ENCODE data around the gene KCNN3.
"Not testable (repeated sequence)": the region's sequence is repeated elsewhere in the genome, so short reads cannot be mapped to it uniquely, and the experiment has no call there.

KCNN3 gene

GRCh38 chr1:154870115-154870571 is at the start of gene KCNN3:
TSS of gene KCNN3 (minus strand) at chr1:154870281. CDS start at chr1:154869964, 317 bp downstream.
- H3K27ac Mint-ChIP-seq = peak within 1 kb of the TSS; percentile 70
- no peaks in the 10 kb centered on the region for H3K36me3 Mint-ChIP-seq
- H3K4me1 Mint-ChIP-seq = peaks cover 54 to 65% of the 10 kb centered on the region in 2 donors
- peak; percentile 94 for ATAC-seq (replicated peaks)
- peak within 1 kb of the TSS; percentile 65 to 67 for H3K4me3 Mint-ChIP-seq
- peak; percentile 85 for DNase-seq
- H3K9me3 Mint-ChIP-seq = no peaks in the 10 kb centered on the region
- peaks cover 47 to 54% of the 10 kb centered on the region in 2 donors for H3K27me3 Mint-ChIP-seq

- H3K9me3 Mint-ChIP-seq = peaks cover 0 to 2% of the 10 kb centered on the region in 2 donors
- no peak for ATAC-seq (replicated peaks)
- no peak for DNase-seq
- peak overlapping the region; percentile 69 for H3K27ac Mint-ChIP-seq
- no peaks in the 10 kb centered on the region for H3K4me1 Mint-ChIP-seq
- peaks cover 12% of the 10 kb centered on the region in 2 donors for H3K36me3 Mint-ChIP-seq
- H3K27me3 Mint-ChIP-seq = no peaks in the 10 kb centered on the region
- H3K4me3 Mint-ChIP-seq = no peak overlapping the region
These were observed 43.2 kb upstream of the KCNN3 start for GRCh38 chr1:154913273-154913672.

- ATAC-seq (replicated peaks) = no peak
- Mint-ChIP-seq H3K27me3 (no peaks in the 10 kb centered on the region), H3K36me3 (peaks cover 12 to 13% of the 10 kb centered on the region in 2 donors), H3K27ac (peak overlapping the region; percentile 69), H3K4me1 (no peaks in the 10 kb centered on the region), H3K9me3 (peaks cover 0 to 2% of the 10 kb centered on the region in 2 donors), H3K4me3 (no peak overlapping the region)
- DNase-seq = no peak
These were observed 42.7 kb upstream of the KCNN3 start for GRCh38 chr1:154912755-154913154.

- Mint-ChIP-seq H3K27me3 (no peaks in the 10 kb centered on the region), H3K4me3 (no peak overlapping the region), H3K4me1 (no peaks in the 10 kb centered on the region), H3K9me3 (peaks cover 0 to 2% of the 10 kb centered on the region in 2 donors), H3K36me3 (peaks cover 10 to 11% of the 10 kb centered on the region in 2 donors), H3K27ac (no peak overlapping the region)
- no peak for DNase-seq
- ATAC-seq (replicated peaks) = no peak
These were observed 41.8 kb upstream of the KCNN3 start for GRCh38 chr1:154911691-154912550.

- ATAC-seq (replicated peaks) (no peak), DNase-seq (no peak)
- H3K4me3 Mint-ChIP-seq = no peak overlapping the region
- no peaks in the 10 kb centered on the region for H3K27me3 Mint-ChIP-seq
- no peaks in the 10 kb centered on the region for H3K9me3 Mint-ChIP-seq
- H3K27ac Mint-ChIP-seq = no peak overlapping the region
- peaks cover 1 to 3% of the 10 kb centered on the region in 2 donors for H3K36me3 Mint-ChIP-seq
- no peaks in the 10 kb centered on the region for H3K4me1 Mint-ChIP-seq
These were observed 40.8 kb upstream of the KCNN3 start for GRCh38 chr1:154910851-154911250.

- no peak overlapping the region for H3K4me3 Mint-ChIP-seq
- no peaks in the 10 kb centered on the region for H3K27me3 Mint-ChIP-seq
- H3K27ac Mint-ChIP-seq = no peak overlapping the region
- no peak for DNase-seq
- H3K36me3 Mint-ChIP-seq = peaks cover 0 to 1% of the 10 kb centered on the region in 2 donors
- no peaks in the 10 kb centered on the region for H3K9me3 Mint-ChIP-seq
- ATAC-seq (replicated peaks) = no peak
- H3K4me1 Mint-ChIP-seq = no peaks in the 10 kb centered on the region
These were observed 38.9 kb upstream of the KCNN3 start for GRCh38 chr1:154908937-154909336.

- not testable (repeated sequence) for H3K27ac Mint-ChIP-seq; H3K4me3 Mint-ChIP-seq; H3K27me3 Mint-ChIP-seq; H3K36me3 Mint-ChIP-seq; ATAC-seq (replicated peaks); H3K9me3 Mint-ChIP-seq; DNase-seq; H3K4me1 Mint-ChIP-seq
These were observed 38.0 kb upstream of the KCNN3 start for GRCh38 chr1:154908129-154908528.

GRCh38 chr1:154906621-154907081 is 36.6 kb upstream of the KCNN3 start:
- Mint-ChIP-seq H3K36me3 (peaks cover 0 to 1% of the 10 kb centered on the region in 2 donors), H3K4me3 (no peak overlapping the region), H3K9me3 (no peaks in the 10 kb centered on the region), H3K4me1 (no peaks in the 10 kb centered on the region), H3K27ac (no peak overlapping the region), H3K27me3 (no peaks in the 10 kb centered on the region)
- ATAC-seq (replicated peaks) = no peak
- no peak for DNase-seq

GRCh38 chr1:154902938-154903566 is 33.0 kb upstream of the KCNN3 start:
- peaks cover 0 to 1% of the 10 kb centered on the region in 2 donors for H3K36me3 Mint-ChIP-seq
- ATAC-seq (replicated peaks) = no peak
- no peaks in the 10 kb centered on the region for H3K4me1 Mint-ChIP-seq
- no peak overlapping the region for H3K27ac Mint-ChIP-seq
- DNase-seq = no peak
- H3K4me3 Mint-ChIP-seq = no peak overlapping the region
- H3K27me3 Mint-ChIP-seq = no peaks in the 10 kb centered on the region
- no peaks in the 10 kb centered on the region for H3K9me3 Mint-ChIP-seq

GRCh38 chr1:154901591-154901990 is 31.5 kb upstream of the KCNN3 start:
- H3K27me3 Mint-ChIP-seq = no peaks in the 10 kb centered on the region
- DNase-seq (no peak), ATAC-seq (replicated peaks) (no peak)
- H3K4me3 Mint-ChIP-seq = no peak overlapping the region
- no peaks in the 10 kb centered on the region for H3K9me3 Mint-ChIP-seq
- no peaks in the 10 kb centered on the region for H3K4me1 Mint-ChIP-seq
- H3K27ac Mint-ChIP-seq = no peak overlapping the region
- H3K36me3 Mint-ChIP-seq = no peaks in the 10 kb centered on the region

- no peak for ATAC-seq (replicated peaks)
- no peak for DNase-seq
- H3K27ac Mint-ChIP-seq = no peak overlapping the region
- no peak overlapping the region for H3K4me3 Mint-ChIP-seq
- no peaks in the 10 kb centered on the region for H3K27me3 Mint-ChIP-seq
- no peaks in the 10 kb centered on the region for H3K36me3 Mint-ChIP-seq
- H3K9me3 Mint-ChIP-seq = no peaks in the 10 kb centered on the region
- H3K4me1 Mint-ChIP-seq = no peaks in the 10 kb centered on the region
These were observed 29.0 kb upstream of the KCNN3 start for GRCh38 chr1:154899041-154899440.

- Mint-ChIP-seq H3K9me3 (no peaks in the 10 kb centered on the region), H3K27me3 (no peaks in the 10 kb centered on the region), H3K27ac (no peak overlapping the region), H3K36me3 (no peaks in the 10 kb centered on the region), H3K4me1 (no peaks in the 10 kb centered on the region), H3K4me3 (no peak overlapping the region)
- ATAC-seq (replicated peaks) (no peak), DNase-seq (no peak)
These were observed 26.7 kb upstream of the KCNN3 start for GRCh38 chr1:154896771-154897286.

GRCh38 chr1:154895798-154896197 is 25.7 kb upstream of the KCNN3 start:
- Mint-ChIP-seq H3K4me3 (no peak overlapping the region), H3K4me1 (no peaks in the 10 kb centered on the region), H3K9me3 (no peaks in the 10 kb centered on the region), H3K36me3 (no peaks in the 10 kb centered on the region), H3K27ac (no peak overlapping the region), H3K27me3 (no peaks in the 10 kb centered on the region)
- DNase-seq (no peak), ATAC-seq (replicated peaks) (no peak)

- no peak for DNase-seq
- peaks cover under 1 to 2% of the 10 kb centered on the region in 2 donors for H3K4me1 Mint-ChIP-seq
- H3K27ac Mint-ChIP-seq = no peak overlapping the region
- H3K9me3 Mint-ChIP-seq = no peaks in the 10 kb centered on the region
- H3K36me3 Mint-ChIP-seq = no peaks in the 10 kb centered on the region
- no peak overlapping the region for H3K4me3 Mint-ChIP-seq
- no peak for ATAC-seq (replicated peaks)
- no peaks in the 10 kb centered on the region for H3K27me3 Mint-ChIP-seq
These were observed 21.4 kb upstream of the KCNN3 start for GRCh38 chr1:154891452-154891851.

Data from stimulated activated naive B cell treated with anti-CD40 and anti-IgM and Interleukin-4, amounts not matched to agents 10 μg/mL and 1 μg/mL and 100 μg/mL, for 72 hours (primary cell).